Trophoblast cell (in vitro differentiated cells and primary cell): Measurements from ENCODE around the gene NAA80.
A peak's percentile ranks its signal among the peaks of the same experiment; 100 is the strongest.

Source experiments
- DNase-seq, 2 donors: peaks; one replicate each; pipeline ENCODE4 v3.0.0-alpha.2; 2016
- H2AFZ ChIP-seq: 2 replicates; pipeline ENCODE4 v1.6.1; 2013; ENCODE audit warnings: low read length, moderate library complexity, mild to moderate bottlenecking; ENCODE audit not compliant: insufficient read depth, poor library complexity
- H2AK5ac ChIP-seq: 2 replicates; pipeline ENCODE4 v1.6.1; 2013; ENCODE audit warnings: mild to moderate bottlenecking, low read length
- H2BK120ac ChIP-seq: 2 replicates; pipeline ENCODE4 v1.6.1; 2013; ENCODE audit warnings: low read length, mild to moderate bottlenecking, moderate library complexity; ENCODE audit not compliant: insufficient read depth, poor library complexity
- H2BK12ac ChIP-seq: 2 replicates; pipeline ENCODE4 v1.6.1; 2013; ENCODE audit warnings: mild to moderate bottlenecking, low read length, moderate library complexity
- H2BK5ac ChIP-seq: 2 replicates; pipeline ENCODE4 v1.6.1; 2013; ENCODE audit warnings: low read length, low read depth, moderate library complexity, mild to moderate bottlenecking; ENCODE audit not compliant: poor library complexity
- H3K14ac ChIP-seq: 2 replicates; pipeline ENCODE4 v1.6.1; 2013; ENCODE audit warnings: mild to moderate bottlenecking, low read length
- H3K18ac ChIP-seq: 2 replicates; pipeline ENCODE4 v1.6.1; 2013; ENCODE audit warnings: mild to moderate bottlenecking, low read length
- H3K23ac ChIP-seq: 2 replicates; pipeline ENCODE4 v1.6.1; 2013; ENCODE audit warnings: low read length
- H3K27ac ChIP-seq: 2 replicates; pipeline ENCODE4 v1.5.1; 2013; ENCODE audit warnings: low read depth, mild to moderate bottlenecking, inconsistent platforms, low read length, moderate library complexity
- H3K27me3 ChIP-seq: 2 replicates; pipeline ENCODE4 v1.6.1; 2013; ENCODE audit warnings: inconsistent platforms, mild to moderate bottlenecking, low read length, moderate library complexity; ENCODE audit not compliant: insufficient read depth
- H3K36me3 ChIP-seq, 2 experiments: 1 replicate in 1 of 2; 2 replicates in 1 of 2; pipeline ENCODE4 v1.6.1; 2013; ENCODE audit warnings: low read length in 2 of 2, mild to moderate bottlenecking in 2 of 2, moderate library complexity in 1 of 2; ENCODE audit not compliant: insufficient read depth in 2 of 2, control insufficient read depth in 1 of 2
- H3K4ac ChIP-seq: 2 replicates; pipeline ENCODE4 v1.6.1; 2013; ENCODE audit warnings: low read depth, mild to moderate bottlenecking, low read length, moderate library complexity
- H3K4me1 ChIP-seq, 2 experiments: 1 replicate in 1 of 2; 2 replicates in 1 of 2; pipeline ENCODE4 v1.6.1; 2013; ENCODE audit warnings: low read length in 2 of 2, mild to moderate bottlenecking in 2 of 2, moderate library complexity in 1 of 2; ENCODE audit not compliant: insufficient read depth in 2 of 2, control insufficient read depth in 1 of 2
- H3K4me2 ChIP-seq: 2 replicates; pipeline ENCODE4 v1.6.1; 2013; ENCODE audit warnings: inconsistent platforms, mild to moderate bottlenecking, low read length, moderate library complexity
- H3K4me3 ChIP-seq: 2 replicates; pipeline ENCODE4 v1.5.1; 2013; ENCODE audit warnings: mild to moderate bottlenecking, low read depth, low read length, inconsistent platforms
- H3K79me1 ChIP-seq: one replicate; pipeline ENCODE4 v1.6.1; 2013; ENCODE audit warnings: low read length
- H3K79me2 ChIP-seq: 2 replicates; pipeline ENCODE4 v1.6.1; 2013; ENCODE audit warnings: low read length, mild to moderate bottlenecking; ENCODE audit not compliant: control insufficient read depth, insufficient read depth, poor library complexity
- H3K9ac ChIP-seq: 2 replicates; pipeline ENCODE4 v1.6.1; 2013; ENCODE audit warnings: mild to moderate bottlenecking, low read length
- H3K9me3 ChIP-seq: 2 replicates; pipeline ENCODE4 v1.6.1; 2013; ENCODE audit warnings: low read depth, mild to moderate bottlenecking, control low read depth, inconsistent platforms, low read length; ENCODE audit not compliant: insufficient read depth
- H4K12ac ChIP-seq: 2 replicates; pipeline ENCODE4 v1.6.1; 2013; ENCODE audit warnings: low read depth, mild to moderate bottlenecking, low read length, moderate library complexity
- H4K8ac ChIP-seq: 2 replicates; pipeline ENCODE4 v1.6.1; 2013; ENCODE audit warnings: low read depth, mild to moderate bottlenecking, low read length, moderate library complexity
- H4K91ac ChIP-seq: one replicate; pipeline ENCODE4 v1.6.1; 2013; ENCODE audit warnings: low read depth, mild to moderate bottlenecking, low read length, moderate library complexity
- WGBS: extraction: QIAGEN DNeasy Blood & Tissue Kit; methylation state at CpG from one replicate; pipeline ENCODE4 v1.1.7; 2013; ENCODE audit warnings: missing lambda C conversion rate; ENCODE audit not compliant: insufficient read length, insufficient coverage; ENCODE audit errors: extremely low coverage; 5-methylcytosine and 5-hydroxymethylcytosine counted together

Gene NAA80

DNA sequence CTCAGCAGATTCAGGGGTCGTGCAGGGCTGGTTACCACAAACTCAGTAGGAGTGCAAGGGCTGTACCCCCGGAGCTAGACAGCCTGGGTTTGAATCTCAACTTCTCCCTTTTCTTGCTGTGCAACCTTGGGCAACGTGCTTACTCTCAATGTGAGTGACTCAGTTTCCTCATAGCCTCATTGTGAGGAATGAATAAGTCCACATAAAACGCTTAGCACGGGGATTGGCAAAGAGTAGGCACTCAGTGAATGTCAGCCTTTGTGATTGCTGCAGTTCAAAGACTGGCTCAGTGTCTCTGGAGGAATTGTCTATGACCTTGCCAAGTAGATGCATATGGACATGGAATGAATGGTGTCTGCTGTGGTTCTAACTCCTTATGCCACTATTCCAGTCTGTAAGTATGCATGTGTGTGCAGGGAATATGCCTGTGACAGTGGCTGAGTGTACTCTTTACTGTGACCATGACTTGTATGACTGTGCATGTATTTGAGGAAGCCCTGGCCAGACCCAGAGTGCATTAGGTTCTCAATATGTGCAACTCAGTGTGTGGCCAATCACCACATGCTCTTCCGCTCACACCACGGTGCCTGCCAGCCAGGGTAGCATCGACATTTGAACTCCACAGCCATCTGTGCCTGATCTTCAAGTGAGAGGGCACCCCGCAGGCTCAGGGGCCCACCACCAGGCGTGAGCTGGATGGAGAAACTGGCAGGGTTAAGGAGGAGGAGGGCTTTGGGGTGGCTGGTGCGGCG is 900 bp upstream of the NAA80 start:
- peak overlapping the region; percentile 34 for H3K18ac ChIP-seq
- peak overlapping the region; percentile 81 for H2AK5ac ChIP-seq
- H3K9ac ChIP-seq, result peak overlapping the region; percentile 11
- H2BK5ac ChIP-seq, result peak overlapping the region; percentile 29
- no peak overlapping the region for H3K23ac ChIP-seq
- peak overlapping the region; percentile 51 for H4K8ac ChIP-seq
- peaks cover 19 to 24% of the 10 kb centered on the region in 2 experiments for H3K4me1 ChIP-seq
- H4K91ac ChIP-seq, result peak overlapping the region; percentile 37
- H3K9me3 ChIP-seq, result peaks cover 2% of the 10 kb centered on the region
- H4K12ac ChIP-seq, result peak overlapping the region; percentile 31
- no peaks in the 10 kb centered on the region for H3K27me3 ChIP-seq
- DNase-seq, result peak in 1 of 2 donors; percentile 16
- H3K4ac ChIP-seq, result peak overlapping the region; percentile 2
- H2BK120ac ChIP-seq, result peak overlapping the region; percentile 43
- H3K36me3 ChIP-seq, result peaks cover 4 to 5% of the 10 kb centered on the region in 2 experiments
- H3K4me3 ChIP-seq, result peak overlapping the region; percentile 32
- peaks cover 3% of the 10 kb centered on the region for H3K79me2 ChIP-seq
- H3K79me1 ChIP-seq, result peaks cover 24% of the 10 kb centered on the region
- H3K27ac ChIP-seq, result peak overlapping the region; percentile 69
- H3K4me2 ChIP-seq, result peak overlapping the region; percentile 70
- H2AFZ ChIP-seq, result peak overlapping the region; percentile 66
- peak overlapping the region; percentile 74 for H2BK12ac ChIP-seq
- WGBS, result no CpG with 5 or more reads among the region's 12 CpGs
- peak overlapping the region; percentile 23 for H3K14ac ChIP-seq

DNA sequence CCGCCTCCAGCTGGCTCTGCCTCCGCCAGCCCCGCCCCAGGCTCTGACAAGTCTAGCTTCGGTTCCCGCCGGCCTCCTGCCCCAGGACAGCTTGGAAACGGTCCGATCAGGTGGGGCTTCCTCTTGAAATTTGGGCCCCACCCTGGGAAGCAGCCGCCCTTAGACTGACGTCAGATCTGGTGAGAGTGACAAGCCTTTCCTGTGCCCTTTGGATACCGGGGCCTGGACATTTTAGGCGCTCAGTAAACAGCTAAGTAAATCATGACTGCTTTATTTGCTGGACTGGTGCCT is 378 bp upstream of the NAA80 start:
- Histone ChIP-seq H3K14ac (peak overlapping the region; percentile 23), H2AK5ac (peak overlapping the region; percentile 6), H3K18ac (no peak overlapping the region), H2BK5ac (peak overlapping the region; percentile 29), H3K79me1 (peaks cover 24% of the 10 kb centered on the region), H4K12ac (peak overlapping the region; percentile 9), H4K91ac (peak overlapping the region; percentile 37), H3K4me3 (peak overlapping the region; percentile 32), H3K9me3 (peaks cover 2% of the 10 kb centered on the region), H2AFZ (no peak overlapping the region), H3K27me3 (no peaks in the 10 kb centered on the region), H3K4me2 (peak overlapping the region; percentile 70), H2BK12ac (no peak overlapping the region), H3K4ac (no peak overlapping the region), H3K4me1 (peaks cover 19 to 24% of the 10 kb centered on the region in 2 experiments), H3K27ac (peak overlapping the region; percentile 69), H3K79me2 (peaks cover 3% of the 10 kb centered on the region), H3K36me3 (peaks cover 4 to 5% of the 10 kb centered on the region in 2 experiments), H3K23ac (no peak overlapping the region), H2BK120ac (peak overlapping the region; percentile 43), H3K9ac (peak overlapping the region; percentile 11), H4K8ac (peak overlapping the region; percentile 47)
- no peak for DNase-seq
- WGBS, result no CpG with 5 or more reads among the region's 12 CpGs

DNA sequence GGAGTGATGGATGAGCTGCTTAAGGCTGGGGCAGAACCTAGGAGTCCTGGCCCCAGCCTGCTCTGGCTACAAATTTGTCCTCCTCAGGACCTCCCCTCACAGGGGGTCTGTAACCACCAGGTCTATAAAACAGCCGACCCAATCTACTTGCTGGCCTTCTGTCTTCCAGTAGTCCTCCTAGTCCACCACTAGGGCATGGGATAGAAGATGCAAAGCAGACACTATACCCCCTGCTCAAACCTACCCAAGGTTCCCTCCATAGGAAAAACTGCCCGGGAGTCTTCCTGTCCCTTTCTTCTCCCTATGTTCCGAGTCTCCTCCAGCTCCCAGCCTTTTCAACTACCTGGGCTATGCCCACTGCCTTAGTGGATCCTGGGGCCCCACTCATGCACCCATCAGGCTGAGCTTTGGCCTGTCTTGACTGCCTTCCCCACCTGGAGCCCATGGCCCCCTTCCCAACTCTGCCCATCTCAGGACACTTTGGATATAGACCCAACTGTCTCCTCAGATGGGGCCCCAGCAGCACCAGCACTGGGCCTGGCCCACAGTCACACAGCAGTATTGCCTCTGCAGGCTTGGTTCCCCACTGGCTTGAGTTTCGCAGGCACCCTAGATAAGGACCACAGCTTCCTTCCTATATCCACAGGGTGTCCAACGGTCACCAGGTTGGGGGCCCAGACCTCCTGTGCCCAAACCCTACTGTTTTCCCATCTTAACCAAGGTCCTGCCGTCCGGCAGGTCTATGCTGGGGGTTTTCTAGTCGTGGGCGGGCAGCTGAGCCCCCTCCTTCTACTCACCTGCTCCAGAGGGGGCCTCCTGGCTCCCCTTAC is 1.1 kb downstream of the NAA80 start:
- Histone ChIP-seq H3K79me2 (peaks cover 3% of the 10 kb centered on the region), H4K91ac (peak overlapping the region; percentile 90), H3K9me3 (no peaks in the 10 kb centered on the region), H3K4me1 (peaks cover 15 to 19% of the 10 kb centered on the region in 2 experiments), H2AFZ (no peak overlapping the region), H3K4me2 (peak overlapping the region; percentile 75), H2AK5ac (peak overlapping the region; percentile 16), H3K14ac (peak overlapping the region; percentile 17), H3K36me3 (peaks cover 4 to 5% of the 10 kb centered on the region in 2 experiments), H3K9ac (no peak overlapping the region), H2BK120ac (no peak overlapping the region), H3K27ac (no peak overlapping the region), H2BK5ac (no peak overlapping the region), H2BK12ac (no peak overlapping the region), H3K18ac (peak overlapping the region; percentile 1), H4K12ac (no peak overlapping the region), H3K23ac (no peak overlapping the region), H4K8ac (peak overlapping the region; percentile 82), H3K27me3 (no peaks in the 10 kb centered on the region), H3K79me1 (peaks cover 21% of the 10 kb centered on the region), H3K4me3 (peak overlapping the region; percentile 85), H3K4ac (no peak overlapping the region)
- no peak for DNase-seq
- WGBS, result no CpG with 5 or more reads among the region's 9 CpGs

DNA sequence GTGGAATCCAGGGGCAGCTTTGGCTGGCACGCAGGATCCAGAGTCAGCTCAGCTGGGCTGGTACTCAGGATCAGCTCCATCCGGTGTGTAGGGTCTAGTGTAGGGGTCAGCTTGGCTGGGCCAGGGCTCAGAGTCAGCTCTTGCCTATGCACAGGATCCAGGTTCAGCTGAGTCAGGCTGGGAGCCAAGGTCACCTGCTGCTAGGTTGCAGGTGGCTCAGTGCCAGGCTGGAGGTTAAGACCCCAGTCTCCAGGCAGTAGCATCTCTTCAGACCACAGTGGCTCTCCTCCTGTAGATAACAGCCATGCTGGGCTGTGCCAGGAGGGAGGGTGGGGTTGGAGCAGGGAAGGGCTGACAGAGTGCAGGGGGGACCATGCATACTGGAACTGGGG is 1.8 kb downstream of the NAA80 start:
- peaks cover 15 to 19% of the 10 kb centered on the region in 2 experiments for H3K4me1 ChIP-seq
- no peak overlapping the region for H4K12ac ChIP-seq
- peaks cover 21% of the 10 kb centered on the region for H3K79me1 ChIP-seq
- no peak overlapping the region for H4K8ac ChIP-seq
- H3K4ac ChIP-seq, result no peak overlapping the region
- no peak overlapping the region for H2BK5ac ChIP-seq
- H3K4me3 ChIP-seq, result no peak overlapping the region
- no peak for DNase-seq
- no peaks in the 10 kb centered on the region for H3K9me3 ChIP-seq
- H3K23ac ChIP-seq, result no peak overlapping the region
- H3K4me2 ChIP-seq, result no peak overlapping the region
- no peak overlapping the region for H2BK12ac ChIP-seq
- no peak overlapping the region for H3K9ac ChIP-seq
- H3K14ac ChIP-seq, result no peak overlapping the region
- H3K27ac ChIP-seq, result no peak overlapping the region
- no peak overlapping the region for H2BK120ac ChIP-seq
- no peak overlapping the region for H2AFZ ChIP-seq
- H3K27me3 ChIP-seq, result no peaks in the 10 kb centered on the region
- H4K91ac ChIP-seq, result no peak overlapping the region
- no peak overlapping the region for H2AK5ac ChIP-seq
- H3K79me2 ChIP-seq, result peaks cover 3% of the 10 kb centered on the region
- no CpG with 5 or more reads among the region's 2 CpGs for WGBS
- H3K18ac ChIP-seq, result no peak overlapping the region
- H3K36me3 ChIP-seq, result peaks cover 4 to 5% of the 10 kb centered on the region in 2 experiments
